Measurements from ENCODE around the gene MICB. TPM values are rescaled to one million over a fixed set of nuclear protein-coding genes. Genes with fewer than 3 reads are reported as not detected.

Gene MICB
- total and polyA plus RNA-seq, 2 of the 8 experiments (the other 6 are each of a cell fraction or from before 2014, with no cell fraction given) = 16.2 to 25.3 TPM

GRCh38 chr6:31471711-31472110 lies 26.2 kb upstream of the MICB start (continued):
- TF ChIP-seq, protein P1, sequence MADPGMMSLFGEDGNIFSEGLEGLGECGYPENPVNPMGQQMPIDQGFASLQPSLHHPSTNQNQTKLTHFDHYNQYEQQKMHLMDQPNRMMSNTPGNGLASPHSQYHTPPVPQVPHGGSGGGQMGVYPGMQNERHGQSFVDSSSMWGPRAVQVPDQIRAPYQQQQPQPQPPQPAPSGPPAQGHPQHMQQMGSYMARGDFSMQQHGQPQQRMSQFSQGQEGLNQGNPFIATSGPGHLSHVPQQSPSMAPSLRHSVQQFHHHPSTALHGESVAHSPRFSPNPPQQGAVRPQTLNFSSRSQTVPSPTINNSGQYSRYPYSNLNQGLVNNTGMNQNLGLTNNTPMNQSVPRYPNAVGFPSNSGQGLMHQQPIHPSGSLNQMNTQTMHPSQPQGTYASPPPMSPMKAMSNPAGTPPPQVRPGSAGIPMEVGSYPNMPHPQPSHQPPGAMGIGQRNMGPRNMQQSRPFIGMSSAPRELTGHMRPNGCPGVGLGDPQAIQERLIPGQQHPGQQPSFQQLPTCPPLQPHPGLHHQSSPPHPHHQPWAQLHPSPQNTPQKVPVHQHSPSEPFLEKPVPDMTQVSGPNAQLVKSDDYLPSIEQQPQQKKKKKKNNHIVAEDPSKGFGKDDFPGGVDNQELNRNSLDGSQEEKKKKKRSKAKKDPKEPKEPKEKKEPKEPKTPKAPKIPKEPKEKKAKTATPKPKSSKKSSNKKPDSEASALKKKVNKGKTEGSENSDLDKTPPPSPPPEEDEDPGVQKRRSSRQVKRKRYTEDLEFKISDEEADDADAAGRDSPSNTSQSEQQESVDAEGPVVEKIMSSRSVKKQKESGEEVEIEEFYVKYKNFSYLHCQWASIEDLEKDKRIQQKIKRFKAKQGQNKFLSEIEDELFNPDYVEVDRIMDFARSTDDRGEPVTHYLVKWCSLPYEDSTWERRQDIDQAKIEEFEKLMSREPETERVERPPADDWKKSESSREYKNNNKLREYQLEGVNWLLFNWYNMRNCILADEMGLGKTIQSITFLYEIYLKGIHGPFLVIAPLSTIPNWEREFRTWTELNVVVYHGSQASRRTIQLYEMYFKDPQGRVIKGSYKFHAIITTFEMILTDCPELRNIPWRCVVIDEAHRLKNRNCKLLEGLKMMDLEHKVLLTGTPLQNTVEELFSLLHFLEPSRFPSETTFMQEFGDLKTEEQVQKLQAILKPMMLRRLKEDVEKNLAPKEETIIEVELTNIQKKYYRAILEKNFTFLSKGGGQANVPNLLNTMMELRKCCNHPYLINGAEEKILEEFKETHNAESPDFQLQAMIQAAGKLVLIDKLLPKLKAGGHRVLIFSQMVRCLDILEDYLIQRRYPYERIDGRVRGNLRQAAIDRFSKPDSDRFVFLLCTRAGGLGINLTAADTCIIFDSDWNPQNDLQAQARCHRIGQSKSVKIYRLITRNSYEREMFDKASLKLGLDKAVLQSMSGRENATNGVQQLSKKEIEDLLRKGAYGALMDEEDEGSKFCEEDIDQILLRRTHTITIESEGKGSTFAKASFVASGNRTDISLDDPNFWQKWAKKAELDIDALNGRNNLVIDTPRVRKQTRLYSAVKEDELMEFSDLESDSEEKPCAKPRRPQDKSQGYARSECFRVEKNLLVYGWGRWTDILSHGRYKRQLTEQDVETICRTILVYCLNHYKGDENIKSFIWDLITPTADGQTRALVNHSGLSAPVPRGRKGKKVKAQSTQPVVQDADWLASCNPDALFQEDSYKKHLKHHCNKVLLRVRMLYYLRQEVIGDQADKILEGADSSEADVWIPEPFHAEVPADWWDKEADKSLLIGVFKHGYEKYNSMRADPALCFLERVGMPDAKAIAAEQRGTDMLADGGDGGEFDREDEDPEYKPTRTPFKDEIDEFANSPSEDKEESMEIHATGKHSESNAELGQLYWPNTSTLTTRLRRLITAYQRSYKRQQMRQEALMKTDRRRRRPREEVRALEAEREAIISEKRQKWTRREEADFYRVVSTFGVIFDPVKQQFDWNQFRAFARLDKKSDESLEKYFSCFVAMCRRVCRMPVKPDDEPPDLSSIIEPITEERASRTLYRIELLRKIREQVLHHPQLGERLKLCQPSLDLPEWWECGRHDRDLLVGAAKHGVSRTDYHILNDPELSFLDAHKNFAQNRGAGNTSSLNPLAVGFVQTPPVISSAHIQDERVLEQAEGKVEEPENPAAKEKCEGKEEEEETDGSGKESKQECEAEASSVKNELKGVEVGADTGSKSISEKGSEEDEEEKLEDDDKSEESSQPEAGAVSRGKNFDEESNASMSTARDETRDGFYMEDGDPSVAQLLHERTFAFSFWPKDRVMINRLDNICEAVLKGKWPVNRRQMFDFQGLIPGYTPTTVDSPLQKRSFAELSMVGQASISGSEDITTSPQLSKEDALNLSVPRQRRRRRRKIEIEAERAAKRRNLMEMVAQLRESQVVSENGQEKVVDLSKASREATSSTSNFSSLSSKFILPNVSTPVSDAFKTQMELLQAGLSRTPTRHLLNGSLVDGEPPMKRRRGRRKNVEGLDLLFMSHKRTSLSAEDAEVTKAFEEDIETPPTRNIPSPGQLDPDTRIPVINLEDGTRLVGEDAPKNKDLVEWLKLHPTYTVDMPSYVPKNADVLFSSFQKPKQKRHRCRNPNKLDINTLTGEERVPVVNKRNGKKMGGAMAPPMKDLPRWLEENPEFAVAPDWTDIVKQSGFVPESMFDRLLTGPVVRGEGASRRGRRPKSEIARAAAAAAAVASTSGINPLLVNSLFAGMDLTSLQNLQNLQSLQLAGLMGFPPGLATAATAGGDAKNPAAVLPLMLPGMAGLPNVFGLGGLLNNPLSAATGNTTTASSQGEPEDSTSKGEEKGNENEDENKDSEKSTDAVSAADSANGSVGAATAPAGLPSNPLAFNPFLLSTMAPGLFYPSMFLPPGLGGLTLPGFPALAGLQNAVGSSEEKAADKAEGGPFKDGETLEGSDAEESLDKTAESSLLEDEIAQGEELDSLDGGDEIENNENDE (IDR thresholded peaks at IDR 0.05; ENCODE audit: insufficient replicate concordance, low read length) = no peak
- no peak for TF ChIP-seq E2F6 (IDR thresholded peaks at IDR 0.05)
- TF ChIP-seq RBBP5 (IDR thresholded peaks at IDR 0.05; ENCODE audit: borderline replicate concordance, low read depth, low read length) = no peak
- TF ChIP-seq, protein P2, sequence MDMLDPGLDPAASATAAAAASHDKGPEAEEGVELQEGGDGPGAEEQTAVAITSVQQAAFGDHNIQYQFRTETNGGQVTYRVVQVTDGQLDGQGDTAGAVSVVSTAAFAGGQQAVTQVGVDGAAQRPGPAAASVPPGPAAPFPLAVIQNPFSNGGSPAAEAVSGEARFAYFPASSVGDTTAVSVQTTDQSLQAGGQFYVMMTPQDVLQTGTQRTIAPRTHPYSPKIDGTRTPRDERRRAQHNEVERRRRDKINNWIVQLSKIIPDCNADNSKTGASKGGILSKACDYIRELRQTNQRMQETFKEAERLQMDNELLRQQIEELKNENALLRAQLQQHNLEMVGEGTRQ (IDR thresholded peaks at IDR 0.05; ENCODE audit: low read length) = no peak
- TF ChIP-seq KDM5A (IDR thresholded peaks at IDR 0.05; ENCODE audit: low read length) = no peak
